Measurements from ENCODE around the gene ALDH1A1.

- TF ChIP-seq CTBP1 (IDR thresholded peaks at IDR 0.05; ENCODE audit: borderline replicate concordance) (no peak), ZNF384 (IDR thresholded peaks at IDR 0.05) (no peak), TARDBP (IDR thresholded peaks at IDR 0.05) (no peak), FOXK2 (IDR thresholded peaks at IDR 0.05) (no peak), L3MBTL2 (conservative IDR thresholded peaks at IDR 0.05) (no peak), ARNT (IDR thresholded peaks at IDR 0.05) (no peak), LEF1 (IDR thresholded peaks at IDR 0.05; ENCODE audit: borderline replicate concordance) (no peak)
Measured at GRCh38 chr9:72978744-72979143, 25.9 kb upstream of the ALDH1A1 start.
